GDM1 (cell line): Measurements from ENCODE around the gene SFR1.
"Not testable (repeated sequence)": the region's sequence is repeated elsewhere in the genome, so short reads cannot be mapped to it uniquely, and the experiment has no call there.

Source experiments
- DNase-seq: peaks from one replicate; lab custom pipeline; 2025; lab: John Stamatoyannopoulos, UW

The SFR1 gene

DNA sequence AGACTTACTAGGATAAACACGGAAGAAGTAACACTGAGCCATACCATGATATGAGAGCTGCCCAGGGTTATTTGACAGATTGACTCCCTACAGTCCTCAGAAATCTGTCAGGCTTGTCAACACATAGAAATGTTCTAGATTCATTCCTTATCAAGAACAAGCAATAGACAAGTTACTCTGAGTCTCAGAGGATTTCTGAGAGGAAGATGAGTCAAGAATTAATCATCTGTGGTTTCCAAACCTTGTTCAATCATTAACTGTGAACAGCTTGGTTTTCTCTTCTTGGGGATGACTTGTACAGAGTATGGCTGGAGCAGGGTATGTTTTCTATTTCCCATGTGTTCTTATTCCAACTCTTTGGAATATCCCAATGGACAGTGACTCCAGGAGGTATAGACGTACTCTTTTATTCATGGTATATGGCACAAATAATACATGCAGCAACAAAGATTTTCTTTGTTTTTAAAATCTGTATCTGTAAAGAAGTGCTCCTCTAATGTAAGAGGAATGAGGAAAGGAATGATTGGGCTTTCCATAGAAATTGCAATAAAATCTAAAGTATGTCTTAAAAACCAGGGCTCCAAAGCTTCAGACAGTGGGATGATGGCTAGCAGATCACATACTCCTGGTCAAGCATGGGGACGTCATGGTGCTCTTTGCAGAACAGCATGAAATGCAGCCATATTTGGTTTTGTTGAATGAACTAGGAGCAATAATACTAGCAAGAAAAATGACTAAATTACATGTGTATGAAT is 11.9 kb upstream of the SFR1 start:
- no peak for DNase-seq

DNA sequence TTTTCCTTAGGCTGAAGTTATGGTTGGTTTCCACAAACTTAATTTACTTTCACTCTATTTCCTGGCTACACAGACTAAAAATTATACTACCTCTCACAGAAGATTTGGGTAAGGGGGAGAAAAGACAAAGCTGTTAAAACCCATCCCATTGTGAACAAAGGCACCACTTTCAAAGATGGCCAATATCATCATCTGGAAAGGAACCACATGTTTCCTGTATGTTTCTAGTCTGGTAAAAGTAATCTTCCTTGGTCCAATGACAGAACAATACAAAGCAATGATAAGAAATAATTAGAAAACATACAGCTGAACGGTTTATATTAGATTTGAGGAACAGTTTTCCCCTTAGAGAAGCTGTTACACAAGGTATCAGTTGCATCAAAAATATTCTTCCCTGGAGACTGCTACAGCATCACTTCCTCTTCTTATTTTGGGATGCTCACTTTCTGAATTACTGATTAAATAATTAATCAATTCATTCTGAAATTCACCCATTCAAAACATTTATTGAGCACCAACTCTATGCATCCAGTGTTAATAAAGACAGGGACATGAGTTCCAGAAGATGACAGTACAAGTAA is 8.5 kb upstream of the SFR1 start:
- DNase-seq: no peak

DNA sequence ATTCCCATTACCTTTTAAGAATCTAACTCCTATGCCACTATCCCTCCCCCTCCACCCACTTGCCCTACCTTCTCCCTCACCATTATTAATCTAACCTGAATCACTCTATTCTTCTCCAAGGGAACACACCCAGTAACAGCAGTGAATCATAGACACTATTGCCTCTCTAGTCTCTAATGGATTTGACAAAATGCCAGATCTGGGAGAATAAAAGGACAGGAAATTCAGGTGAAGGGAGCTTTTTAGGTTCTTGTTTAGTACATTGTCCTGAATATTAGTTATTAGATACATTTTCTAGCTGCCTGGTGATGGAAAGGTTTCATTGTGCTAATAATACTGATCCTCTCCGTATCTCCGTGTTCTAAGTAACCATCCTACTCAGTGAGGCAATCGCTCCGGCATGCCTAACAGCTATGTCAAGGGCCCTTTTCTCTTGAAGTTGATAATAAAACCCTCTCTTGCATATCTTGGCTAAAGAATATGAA is 4.1 kb upstream of the SFR1 start:
- no peak for DNase-seq

DNA sequence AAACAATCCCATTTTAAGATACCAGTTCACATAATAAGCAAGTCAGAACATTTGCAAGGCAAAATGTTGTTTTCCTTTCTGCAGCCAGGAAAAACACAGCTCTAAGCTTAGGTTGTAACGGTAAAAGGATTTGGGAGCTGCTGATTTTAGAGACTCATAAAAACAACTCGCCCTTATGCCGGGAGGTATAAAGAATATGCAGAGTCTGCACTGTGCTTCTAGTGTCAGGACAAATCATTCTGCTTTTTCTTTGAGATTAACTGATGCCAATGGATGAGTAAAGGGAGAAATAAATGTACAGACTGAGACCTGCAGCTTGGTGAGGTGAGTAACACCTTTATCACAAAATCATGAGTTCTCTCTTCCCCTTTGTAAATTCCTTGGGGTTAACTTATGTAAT is 2.0 kb upstream of the SFR1 start:
- no peak for DNase-seq

DNA sequence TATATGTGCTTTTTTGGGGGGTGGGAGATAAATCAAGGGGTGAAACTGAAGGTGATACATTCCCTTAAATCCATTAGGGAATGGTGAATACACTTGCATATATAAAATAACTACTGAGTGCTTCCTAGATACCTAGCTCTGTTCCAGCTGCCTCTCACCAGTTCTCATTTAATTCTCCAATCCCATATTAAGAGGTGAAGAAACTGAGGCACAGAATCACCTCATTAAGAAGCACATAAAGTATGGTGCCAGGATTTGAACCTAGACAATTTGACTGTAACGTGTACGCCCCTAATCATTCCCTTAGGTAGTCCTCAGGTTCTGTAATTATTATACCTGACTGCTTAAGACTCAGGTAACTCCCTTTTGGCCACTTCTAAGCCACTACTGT is 1.5 kb upstream of the SFR1 start:
- DNase-seq: no peak

DNA sequence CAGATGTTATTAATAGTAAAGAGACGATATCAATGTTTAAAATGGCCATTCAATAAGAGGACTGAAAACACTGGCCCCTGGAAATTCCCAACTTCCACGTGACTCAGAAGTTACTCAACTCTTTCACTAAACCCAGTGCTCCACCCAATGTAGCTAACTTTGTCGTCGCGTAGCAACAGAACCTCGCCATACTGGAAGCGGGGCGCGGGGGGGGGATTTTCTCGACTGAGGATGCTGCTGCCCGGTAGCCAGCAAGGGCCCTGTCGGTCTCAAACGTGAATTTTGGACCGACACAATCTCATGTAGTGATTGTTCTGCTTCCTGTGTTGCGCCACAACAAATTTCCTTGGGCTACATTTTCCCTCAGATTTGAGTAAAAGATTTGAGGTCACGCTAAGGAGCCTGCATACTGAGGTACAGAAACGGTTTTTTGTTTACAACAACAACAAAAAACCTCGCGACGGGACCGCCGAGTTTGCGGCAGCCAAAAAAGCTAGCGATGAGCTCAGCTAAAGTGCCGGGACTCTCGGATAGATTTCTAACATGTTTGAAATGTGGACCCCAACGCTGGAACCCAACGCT is 977 bp upstream of the SFR1 start:
- DNase-seq: peak; percentile 46

DNA sequence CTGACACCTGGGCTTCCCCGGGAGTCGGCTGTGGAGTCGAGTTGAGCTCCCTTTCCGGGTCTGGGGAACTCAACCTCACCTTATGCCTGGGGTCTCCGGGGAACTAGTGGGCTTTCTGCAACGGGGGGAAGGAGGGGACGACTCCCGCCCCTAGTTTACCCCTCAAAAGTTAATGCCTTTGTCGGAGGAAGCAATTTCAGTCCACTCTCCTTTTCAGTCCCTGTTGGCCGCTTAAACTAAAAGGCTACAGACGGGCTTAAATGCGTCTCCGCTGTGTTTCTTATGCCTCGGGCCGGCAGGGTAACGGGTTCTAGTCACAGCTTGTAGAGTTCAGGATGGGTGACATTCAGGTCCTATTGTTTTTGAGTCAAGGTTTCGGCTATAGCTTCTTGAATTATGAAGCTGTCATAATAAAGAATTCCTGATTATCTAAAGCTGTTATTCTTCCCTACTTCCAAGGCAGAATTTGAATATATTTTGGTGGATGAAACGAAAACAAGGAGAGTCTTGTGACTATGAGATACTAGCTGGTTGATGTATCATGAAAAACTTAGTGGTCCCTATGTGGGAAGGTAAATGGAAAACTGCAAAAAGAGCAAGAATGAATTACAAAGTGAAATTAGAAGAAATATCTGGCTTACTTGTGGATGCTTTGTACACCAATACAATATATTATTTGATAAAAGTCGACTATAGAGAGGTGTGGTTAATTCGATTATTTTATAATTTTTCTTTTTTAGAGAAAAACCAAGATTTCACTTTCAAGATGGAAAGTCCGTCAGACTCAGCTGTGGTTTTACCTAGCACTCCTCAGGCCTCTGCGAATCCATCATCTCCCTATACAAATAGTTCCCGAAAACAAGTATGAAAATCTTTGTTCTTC is 495 bp downstream of the SFR1 start:
- no peak for DNase-seq

DNA sequence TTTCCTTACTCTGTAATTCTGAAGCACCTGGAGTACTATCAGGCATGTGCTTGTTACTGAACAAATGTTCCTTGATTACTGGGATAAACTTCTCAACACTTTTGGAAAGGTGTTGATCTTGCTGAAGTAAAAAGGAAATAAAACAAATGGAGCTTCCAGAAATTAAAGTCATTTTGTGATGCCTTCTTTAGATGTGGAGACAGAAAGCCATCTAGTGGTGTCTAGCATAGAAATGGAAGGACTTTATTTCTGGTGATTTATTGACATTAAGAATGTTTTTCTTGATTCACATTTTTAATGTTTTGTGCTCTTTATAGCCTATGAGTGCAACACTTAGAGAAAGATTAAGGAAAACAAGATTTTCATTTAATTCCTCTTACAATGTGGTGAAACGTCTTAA is 1.4 kb downstream of the SFR1 start:
- DNase-seq: no peak

DNA sequence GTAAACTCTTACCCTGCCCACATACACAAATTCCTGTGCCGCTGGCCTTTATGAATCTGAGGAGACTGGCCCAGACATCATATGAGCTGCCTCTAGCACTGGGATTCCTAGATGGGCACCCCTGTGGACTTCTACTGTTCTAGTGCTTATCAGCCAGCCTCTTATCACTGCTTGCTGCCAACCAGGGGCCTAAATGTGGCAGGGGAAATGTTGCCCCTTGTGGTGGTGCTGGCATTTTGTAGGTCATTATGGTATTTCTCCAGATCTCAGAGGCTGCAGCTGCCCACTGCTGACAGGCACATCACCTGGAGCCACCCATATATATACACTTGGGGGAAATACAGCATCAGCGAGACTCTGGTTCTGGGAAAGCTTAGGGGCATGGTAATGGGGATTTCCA is 5.4 kb downstream of the SFR1 start:
- no peak for DNase-seq

DNA sequence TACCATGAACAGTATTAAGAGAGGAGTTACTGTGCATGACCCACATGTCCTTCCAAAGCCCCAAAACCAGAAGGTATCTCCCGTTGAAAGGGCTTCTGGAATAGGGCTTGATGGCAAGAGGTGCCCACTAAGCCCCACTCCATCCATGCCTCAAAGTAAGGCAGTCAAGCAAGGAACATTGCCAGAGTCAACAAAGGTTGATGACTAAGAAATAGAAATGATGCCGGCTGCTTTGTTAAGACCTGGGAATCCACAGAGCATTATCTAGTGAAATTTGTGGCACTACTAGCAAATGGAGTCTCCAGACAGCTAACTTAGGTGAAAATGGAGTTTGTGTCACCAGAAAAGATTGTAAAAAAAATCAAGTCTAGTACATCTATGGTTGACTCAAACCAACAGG is 6.2 kb downstream of the SFR1 start:
- DNase-seq: no peak

DNA sequence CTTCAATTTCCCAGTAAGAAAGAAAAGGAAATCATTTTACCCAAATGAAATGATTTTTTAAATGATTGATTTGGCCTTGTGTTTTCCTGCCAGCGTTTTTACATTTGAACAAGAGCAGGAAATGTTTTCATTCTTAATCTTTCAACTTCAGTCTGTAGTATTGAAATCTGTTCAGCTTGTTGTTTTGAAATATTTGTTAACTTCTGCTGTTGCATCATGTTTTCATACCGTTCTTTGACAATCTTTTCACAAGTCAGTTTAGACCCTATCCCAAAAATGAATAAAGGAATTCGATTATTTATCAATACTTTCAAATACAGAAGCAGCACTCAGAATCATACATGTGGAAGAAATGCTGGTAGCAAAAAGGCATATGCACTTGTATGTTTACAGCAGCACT is 8.1 kb downstream of the SFR1 start:
- no peak for DNase-seq

DNA sequence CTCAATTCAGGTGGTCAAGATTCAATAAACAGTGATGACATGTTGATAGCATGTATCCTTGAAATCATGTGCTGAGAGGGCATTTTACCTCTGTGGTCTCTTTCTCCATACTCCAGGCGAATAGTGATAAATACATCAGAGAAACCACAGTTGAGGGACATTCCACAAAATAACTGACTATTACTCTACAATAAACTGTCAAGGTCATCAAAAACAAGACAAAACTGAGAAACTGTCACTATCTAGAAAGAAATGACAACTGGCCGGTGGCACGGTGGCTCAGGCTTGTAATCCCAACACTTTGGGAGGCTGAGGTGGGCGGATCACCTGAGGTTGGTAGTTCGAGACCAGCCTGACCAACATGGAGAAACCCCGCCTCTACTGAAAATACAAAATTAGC is 16.2 kb downstream of the SFR1 start:
- DNase-seq: no peak

DNA sequence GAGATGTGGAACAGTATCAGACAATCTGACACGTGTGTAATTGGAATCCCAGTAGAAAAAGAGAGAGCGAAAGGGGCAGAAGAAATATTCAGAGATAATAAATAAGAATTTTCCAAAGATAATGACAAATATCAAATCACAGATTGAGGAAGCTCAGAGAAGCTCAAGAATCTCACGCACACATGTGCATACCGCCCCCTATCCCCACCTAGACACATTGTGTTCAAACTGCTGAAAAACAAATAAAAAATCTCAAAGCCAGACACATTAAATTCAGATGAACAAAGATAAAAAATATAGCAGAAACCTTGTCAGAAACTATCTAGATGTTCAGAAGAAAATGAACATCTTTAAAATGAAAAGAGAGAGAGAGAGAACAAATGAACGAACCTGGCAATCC is 17.2 kb downstream of the SFR1 start:
- DNase-seq: no peak

DNA sequence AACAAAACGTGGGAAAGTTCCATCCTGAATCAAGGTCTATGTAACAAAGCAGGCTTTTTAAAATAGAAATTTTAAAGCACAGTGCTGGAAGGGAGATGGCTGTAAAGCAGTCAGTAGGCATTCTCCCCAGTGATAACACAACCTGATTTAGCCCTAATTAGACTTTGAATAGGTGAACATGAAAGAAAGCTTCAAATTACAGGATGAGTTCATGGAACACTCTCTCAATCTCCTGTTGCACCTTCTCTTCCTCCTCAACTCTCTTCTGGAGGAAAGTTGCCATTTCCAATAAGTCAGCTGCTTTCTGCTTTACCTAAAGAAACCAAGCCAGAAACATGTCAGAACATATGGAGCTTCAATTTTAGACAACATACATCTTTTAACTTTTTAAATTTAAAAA is 20.1 kb downstream of the SFR1 start:
- DNase-seq: no peak

DNA sequence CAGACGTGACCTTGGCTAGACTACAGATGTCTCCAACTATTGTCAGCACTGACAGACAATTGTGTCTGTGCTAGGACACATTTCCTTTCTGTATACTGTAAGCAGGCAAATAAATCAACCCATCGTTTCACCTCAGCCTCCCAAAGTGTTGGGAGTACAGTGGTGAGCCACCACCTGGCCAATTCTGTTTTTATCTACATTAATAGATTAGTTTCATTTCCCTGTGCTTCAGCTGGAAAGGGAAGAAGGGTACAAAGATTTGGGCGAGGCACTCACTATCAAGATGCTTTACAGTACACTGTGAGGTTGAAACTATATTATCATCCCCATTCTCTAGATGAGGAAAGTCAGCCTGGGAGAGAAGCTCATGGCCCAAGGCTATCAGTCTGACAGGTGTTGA is 21.9 kb downstream of the SFR1 start:
- no peak for DNase-seq

DNA sequence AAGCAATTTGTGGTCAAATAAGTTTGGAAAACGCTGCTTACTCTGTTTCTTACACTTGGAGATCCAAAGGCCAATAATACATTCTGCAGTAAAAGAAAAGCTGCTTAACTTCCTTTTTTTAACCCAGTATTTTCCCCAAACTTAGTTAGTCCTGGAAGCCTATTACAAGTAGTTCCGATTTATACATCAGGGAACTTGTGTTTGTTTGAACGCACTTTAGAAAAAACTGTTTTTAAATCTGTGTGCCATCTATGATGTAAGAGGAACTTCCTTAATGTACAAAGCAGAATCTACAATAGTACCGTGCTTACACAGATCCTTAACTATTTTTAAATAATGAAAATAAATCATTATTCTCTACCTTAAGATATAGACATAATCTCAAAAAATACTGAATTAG is 23.0 kb downstream of the SFR1 start:
- no peak for DNase-seq

DNA sequence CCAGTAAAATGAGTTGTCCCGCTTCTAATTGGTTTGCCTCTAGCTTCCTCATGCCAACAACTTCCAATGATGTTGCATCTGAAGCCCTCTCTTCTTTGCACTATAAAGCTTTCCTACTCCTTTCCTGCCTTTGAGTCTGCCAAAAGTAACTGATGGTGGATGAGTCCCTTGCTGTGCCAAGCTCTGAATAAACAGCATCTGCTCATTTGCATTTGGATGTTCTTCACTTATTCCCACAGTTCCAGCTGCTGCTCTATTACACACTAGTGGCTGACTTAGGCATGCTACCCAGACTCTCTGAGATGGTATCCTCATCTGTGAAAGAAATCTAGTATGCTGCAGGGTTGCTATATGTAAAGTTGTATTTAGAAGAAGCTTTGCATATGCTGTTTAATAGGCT is 24.9 kb downstream of the SFR1 start:
- DNase-seq: no peak

DNA sequence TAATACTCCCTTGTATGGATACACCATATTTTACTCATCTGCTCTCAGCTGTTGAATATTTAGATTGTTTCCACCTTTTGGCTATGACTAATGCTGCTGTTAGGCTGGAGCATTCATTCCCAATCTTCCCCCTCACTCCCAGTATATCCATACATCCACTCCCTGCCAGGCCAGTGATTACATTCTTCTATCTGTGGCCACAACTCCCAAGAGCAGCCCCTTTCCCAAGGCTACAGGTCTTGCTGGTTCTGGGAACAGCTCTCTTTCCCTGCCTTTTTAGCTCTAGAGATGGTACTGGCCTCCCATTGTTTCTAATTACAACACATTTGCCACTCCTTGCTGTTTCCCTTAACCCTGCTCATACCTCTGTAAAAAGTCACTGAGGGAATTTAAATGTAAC is 28.2 kb downstream of the SFR1 start:
- DNase-seq: no peak

DNA sequence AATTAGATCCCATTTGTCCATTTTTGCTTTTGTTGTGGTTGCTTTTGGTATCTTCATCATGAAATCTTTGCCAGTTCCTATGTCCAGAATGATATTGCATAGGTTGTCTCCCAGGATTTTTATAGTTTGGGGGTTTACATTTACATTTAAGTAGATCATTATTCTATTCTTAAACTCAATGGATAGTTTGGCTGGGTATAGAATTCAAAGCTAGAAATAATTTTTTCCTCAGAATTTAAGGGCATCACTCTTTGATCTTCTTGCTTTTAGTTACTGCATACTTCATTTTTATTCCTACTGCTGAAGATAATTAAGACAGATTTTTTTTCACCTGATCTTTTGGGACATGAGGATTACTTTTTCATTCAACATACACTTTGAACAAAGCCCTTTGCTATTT is 29.8 kb downstream of the SFR1 start:
- no peak for DNase-seq

DNA sequence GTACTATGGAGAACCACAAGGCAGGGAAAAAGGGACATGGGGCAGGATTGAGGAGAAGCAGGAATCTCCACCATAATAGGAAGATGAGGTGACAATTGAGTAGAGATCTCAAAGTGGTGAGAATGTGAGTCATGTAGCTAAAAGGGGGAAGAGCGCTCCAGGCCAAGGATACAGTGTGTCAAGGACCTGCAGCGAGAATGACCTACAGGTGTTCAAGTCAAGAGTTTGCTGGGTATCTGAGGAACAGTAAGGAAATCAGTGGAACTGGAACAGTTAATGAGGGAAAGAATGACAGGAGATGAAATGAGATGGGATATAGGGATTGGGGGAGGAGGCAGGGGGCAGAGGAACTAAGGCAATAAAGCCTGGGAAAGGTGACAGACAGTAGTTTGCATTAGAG is 33.6 kb downstream of the SFR1 start:
- no peak for DNase-seq

DNA sequence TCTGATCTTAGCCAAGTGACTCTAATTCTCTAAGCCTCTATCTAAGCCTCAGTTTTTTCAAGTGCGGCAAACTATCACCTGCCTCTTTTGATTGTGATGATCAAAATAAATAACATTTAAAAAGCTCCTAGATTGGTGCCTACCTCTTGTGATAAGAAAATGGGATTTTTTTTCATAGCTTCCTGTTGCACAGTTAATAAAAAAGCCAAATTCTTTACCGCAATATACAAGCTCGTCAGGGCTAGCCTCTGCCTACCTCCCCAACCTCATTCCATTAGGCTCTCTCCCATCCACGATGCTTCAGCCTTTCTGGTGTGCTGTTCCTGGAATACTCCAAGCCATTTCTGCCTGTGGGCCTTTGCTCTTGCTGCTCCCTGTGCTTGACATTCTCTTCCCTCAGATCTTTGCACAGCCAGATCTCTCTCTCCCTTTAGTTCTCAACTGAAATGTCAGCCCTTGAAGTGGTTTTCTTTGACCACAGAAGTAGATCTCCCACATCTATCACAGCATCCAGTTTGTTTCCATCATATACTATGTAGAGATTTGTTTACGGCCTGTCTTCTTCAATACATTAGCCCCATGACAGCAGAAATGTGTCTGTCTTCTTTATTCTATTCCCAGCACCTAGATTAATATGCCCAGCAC is 48.8 kb downstream of the SFR1 start:
- DNase-seq: no peak

DNA sequence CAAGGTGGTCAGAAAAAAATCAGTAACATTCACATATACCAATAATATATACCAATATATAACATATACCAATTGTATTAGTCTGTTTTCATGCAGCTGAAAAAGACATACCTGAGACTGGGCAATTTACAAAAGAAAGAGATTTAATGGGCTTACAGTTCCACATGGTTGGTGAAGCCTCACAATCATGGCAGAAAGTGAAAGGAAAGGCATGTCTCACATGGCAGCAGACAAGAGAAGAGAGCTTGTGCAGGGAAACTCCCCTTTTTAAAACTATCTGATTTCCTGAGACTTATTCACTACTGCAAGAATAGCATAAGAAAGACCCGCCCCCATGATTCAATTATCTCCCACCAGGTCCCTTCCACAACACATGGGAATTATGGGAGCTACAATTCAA is 52.2 kb downstream of the SFR1 start:
- DNase-seq: not testable (repeated sequence)
